ENCODE data around the gene SVEP1.

DNA sequence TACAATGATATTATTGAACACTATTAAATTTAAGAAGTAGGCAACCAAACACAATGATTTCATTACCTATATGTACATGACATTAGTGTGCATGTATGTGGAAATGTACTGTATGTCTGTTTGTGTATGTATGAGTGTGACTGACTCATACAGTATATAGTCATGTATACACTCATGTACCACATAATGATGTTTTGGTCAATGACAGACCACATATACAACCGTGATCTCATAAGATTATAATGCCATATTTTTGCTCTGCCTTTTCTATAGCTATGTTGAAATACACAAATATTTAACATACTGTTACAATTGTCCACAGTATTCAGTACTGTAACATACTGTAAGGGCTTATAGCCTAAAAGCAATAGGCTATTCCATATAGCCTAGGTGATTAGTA, 19.7 kb downstream of the SVEP1 start:
- no peak for TF ChIP-seq ZFX (IDR thresholded peaks at IDR 0.05)
- TF ChIP-seq, protein P1, sequence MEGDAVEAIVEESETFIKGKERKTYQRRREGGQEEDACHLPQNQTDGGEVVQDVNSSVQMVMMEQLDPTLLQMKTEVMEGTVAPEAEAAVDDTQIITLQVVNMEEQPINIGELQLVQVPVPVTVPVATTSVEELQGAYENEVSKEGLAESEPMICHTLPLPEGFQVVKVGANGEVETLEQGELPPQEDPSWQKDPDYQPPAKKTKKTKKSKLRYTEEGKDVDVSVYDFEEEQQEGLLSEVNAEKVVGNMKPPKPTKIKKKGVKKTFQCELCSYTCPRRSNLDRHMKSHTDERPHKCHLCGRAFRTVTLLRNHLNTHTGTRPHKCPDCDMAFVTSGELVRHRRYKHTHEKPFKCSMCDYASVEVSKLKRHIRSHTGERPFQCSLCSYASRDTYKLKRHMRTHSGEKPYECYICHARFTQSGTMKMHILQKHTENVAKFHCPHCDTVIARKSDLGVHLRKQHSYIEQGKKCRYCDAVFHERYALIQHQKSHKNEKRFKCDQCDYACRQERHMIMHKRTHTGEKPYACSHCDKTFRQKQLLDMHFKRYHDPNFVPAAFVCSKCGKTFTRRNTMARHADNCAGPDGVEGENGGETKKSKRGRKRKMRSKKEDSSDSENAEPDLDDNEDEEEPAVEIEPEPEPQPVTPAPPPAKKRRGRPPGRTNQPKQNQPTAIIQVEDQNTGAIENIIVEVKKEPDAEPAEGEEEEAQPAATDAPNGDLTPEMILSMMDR (conservative IDR thresholded peaks at IDR 0.05) = no peak
